ENCODE measurements around the gene HIPK2.

Gene HIPK2

DNA sequence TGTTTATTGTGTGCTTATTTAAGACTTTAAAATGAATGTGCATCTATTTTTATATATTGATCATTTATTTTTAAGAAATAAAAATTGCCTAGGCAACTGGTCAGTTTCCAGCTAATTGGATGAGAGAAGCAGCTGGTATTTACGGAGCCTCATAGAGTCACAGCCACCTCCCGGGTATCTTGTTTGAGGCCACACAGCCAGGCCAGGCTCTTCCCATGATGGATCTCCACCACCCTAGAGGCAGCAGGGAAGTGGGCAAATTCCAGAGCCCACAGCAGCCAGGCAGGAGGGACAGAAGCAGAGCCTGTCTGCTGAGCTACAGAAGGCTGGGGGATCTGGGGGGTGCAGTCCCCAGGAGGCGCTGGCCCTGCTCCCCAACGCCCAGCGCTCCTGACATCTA, 192.8 kb downstream of the HIPK2 start:
- DNase-seq, result no peak

DNA sequence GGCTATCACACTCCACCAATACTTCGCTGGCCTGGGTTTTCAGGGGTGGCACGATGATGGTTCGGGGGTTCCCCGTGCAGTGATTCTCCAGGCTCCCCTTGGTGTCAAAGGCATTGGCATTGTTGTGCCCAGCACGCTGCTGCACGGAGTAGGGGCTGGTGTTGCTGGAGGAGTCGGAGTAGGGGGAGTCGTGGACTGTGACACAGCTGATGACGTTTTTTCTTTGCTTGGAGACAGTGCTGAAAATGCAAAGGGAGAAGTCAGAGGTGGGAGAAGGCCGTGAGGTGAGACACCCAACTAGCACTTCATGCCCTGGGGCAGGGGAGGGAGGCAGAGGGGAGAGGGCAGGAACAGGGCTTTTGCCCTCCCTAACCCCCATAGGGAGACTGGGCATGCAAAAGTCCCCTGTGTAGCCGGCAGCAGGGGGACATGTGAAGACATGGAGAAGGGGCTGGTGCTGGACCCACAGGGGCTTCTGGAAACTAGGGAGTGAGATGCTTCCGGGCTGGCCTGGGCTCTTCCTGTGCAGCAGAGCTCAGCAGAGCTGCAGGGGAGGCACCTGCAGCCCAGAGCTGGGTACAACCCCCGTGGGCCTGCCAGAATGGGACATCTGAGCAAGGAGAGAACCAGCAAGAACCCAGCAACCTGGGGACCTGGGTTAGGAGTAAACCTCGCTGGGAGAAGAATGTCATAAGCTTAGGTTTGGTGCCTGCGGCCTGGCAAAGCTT, 193.8 kb downstream of the HIPK2 start:
- no peak for DNase-seq

DNA sequence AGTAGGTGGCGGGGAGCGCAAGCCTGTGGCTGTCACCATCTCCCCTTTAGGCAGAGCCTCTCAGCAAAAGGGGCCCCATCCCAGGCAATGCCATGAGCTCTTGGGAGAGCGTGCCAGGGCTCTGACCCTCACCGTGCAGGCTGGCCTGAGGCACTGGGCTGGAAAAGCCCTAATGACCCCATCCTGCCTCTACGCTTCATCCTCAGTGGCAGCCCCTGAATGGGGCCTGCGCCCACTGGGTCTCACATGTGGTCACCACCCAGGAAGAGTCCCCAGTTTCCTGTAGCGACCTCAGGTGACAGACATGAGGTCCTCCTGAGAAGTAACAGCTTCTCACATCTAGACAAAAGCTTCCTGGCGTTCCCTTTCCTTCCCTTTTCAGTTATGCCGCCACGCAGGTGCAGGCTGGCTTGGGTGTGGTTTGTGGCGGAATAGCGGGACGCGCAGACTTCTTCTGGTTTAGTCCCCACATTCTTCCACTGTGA, 195.1 kb downstream of the HIPK2 start:
- no peak for DNase-seq

DNA sequence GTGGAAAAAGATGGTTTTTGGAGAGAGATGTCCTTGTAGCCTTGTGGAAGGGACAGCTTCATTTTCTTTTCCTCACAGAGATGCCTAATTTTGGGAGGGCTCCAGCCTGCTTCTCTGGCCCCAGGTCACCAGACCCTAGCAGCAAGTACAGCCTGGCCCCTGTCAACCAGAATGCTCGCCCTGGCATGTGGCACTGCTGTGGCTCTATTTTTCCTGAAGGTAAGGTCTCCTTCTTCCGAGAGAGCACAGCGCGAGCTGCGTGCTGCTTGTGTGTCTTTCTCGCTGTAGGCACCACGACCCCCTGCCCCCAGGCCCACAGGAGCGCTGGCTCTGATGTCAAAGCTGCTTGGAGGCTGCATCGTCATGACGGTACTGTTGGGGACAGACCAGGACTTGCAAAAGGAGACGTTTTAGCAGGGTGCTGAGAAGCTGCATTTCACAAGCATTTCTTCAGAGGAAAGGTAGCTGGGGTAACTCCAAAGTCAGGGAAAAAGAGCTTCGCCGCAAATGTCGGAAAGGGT, 195.6 kb downstream of the HIPK2 start:
- DNase-seq, result no peak

DNA sequence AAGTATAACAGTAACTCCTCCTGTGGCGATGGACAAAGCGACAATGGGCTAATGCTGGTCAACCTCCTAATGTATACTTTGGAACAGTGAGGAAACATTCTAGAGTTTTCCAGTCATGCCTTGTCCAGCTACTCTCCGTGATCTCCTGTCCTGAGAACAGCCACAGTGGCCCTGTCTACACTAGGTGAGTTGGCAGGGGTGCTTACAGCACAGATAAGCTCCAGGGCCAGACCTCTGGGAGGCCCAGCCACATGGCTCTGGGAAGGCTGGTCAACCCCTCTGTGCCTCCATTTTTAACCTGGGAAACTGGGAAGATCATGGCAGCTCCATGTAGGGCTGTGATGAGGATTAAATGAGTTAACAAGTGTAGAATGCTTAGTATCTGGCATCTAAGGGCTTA, 197.4 kb downstream of the HIPK2 start:
- no peak for DNase-seq

DNA sequence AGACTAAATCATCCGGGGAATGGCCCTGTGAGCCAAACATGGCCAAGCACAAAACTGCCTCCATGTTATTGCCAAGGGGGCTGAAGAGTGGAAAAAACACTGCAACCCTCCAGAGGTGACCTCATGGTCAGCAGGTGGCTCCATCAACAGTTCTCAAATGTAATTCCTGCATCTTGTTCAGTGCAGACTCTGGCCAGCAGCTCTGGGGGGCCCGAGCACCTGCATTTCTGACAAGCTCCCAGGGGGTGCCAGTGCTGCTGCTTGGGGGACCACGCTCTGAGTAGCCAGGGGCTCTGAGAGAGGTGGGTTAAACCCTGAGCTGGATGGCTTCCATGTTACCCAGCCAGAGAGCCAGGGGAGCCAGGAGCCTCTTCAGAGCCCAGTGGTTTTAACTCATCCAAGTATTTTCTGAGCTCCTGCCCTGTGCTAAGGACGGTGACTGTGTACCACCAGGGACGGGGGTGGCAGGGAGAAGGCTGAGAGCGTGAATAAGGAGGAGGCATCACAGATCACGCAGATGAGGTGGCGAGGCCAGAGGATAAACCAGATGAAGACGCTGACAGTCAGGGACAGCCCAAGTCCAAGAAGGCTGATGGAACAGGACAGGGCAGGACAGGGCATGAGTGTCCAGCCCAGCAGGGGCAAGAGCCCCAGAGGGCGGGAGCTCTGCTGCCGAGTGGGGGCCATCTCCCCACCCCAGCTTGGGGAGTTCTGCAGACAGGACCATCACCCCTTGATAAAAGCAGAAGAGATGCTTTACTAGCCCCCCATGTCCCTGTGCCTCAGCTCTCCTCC, 201.4 kb downstream of the HIPK2 start:
- no peak for DNase-seq

DNA sequence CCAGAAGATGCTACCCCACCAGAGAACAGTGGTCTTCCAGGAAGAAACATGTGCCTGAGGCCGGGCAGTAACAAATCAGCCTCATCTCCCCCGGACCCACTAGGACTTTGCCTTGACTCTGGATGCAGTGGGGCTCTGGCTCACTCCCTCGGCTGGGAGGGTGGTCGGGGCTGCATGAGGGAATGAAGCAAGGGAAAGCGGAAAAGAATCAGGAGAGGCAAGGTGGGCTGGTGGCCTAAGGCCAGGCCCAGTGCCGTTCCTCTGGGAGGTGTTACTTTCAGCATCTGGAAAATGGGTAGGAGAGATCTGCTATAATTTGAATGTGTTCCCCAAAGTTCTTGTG, 202.5 kb downstream of the HIPK2 start:
- DNase-seq, result no peak

DNA sequence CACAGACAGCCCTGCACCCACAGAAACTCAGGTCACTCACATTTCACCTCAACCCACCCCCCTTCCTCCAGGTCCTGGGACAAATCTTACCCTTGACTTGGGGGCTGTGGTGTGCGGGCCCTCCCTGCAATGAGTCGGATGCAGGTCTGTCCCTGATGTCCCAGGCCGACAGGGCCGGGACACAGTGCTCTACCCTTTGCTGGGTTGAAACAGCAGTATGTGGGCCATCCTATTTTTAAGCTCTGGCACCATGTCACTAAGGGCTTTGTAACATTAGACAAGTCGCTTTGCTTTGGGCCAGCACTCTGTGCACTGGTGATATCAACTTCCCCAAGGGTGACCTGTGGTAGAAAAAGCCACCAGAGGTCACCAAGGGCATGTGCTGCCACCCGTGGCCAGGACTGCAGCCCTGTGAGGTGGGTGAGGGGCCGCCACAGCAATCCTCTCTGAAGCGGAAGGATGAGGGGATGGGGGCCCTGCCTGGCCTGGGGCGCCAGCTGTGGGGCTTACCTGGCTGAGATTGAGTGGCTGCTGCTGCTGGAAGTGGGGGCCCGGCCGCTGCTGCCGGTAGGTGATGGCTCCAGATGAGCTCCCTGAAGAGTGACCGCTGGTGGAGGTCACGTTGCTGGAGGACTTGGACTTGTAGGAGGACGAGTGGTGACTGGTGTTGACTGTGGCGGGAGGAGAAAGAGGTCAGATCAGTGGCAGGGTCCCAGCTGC, 203.0 kb downstream of the HIPK2 start:
- DNase-seq, result no peak

DNA sequence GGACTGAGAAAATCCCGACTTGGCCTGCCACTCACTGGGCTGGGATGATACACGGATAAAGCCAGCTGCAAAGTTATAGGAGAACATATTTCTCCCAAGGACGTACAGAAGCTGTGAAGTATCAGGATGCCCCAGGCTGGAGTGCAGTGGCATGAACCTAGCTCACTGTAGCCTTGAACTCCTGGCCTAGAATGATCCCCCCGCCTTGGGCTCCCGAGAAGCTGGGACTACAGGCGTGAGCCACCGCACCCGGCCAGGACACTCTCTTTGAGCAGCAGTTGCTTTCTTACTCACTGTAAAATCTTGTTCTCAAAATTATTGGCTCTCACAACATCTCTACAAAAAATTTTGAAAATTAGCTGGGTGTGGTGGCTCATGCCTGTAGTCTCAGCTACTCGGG, 203.9 kb downstream of the HIPK2 start:
- no peak for DNase-seq

DNA sequence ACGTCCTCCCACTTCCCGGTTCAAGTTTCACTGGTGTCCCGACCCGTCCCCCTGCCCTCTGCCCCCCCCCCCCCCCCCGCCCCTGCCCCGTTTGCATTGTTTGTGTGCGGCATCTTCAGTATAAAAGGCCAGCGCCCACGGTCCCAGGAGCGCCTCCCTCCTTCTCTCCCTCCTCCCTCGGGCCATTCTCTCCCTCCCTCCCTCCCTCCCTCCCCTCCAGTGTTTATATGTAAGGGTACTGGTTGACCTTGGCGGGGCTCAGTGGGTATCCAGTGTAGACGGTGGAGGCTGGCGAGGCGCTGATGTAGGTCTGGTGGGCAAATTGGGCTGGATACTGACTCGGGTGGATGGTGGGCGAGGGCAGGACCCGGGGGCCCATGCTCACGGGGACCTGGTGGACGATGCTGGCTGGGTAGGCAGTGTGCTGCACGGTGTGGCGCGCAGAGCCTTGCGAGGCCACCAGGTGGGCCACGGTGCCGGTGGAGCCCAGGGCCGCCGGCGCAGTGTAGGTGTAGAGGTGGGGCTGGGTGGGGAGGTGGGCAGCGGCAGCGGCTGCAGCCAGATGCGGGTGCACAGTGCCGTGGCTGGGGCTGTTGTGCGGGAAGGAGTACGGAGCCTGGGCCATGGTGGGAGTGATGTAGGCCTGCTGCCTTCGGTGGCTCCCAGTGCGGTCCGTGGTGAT, 205.0 kb downstream of the HIPK2 start:
- DNase-seq, result no peak

DNA sequence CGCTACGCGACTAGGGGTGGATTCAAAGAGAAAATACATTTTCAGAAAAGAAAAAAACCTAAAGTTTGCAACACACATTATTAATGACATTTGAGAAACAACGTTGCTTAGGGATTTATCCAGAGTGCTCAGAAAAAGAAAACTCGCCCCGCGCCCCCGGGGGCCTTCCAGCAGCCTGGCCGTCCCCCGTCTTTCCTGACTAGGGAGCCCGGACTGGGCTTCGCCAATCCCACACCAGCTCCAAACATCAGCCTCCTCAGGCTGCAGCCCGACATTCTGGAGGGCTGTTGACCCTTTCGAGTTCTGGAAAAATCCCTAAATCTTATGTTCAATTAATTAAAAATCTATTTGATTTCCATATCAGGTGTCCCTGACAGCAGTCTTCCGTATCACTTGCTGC, 205.7 kb downstream of the HIPK2 start:
- DNase-seq, result no peak

DNA sequence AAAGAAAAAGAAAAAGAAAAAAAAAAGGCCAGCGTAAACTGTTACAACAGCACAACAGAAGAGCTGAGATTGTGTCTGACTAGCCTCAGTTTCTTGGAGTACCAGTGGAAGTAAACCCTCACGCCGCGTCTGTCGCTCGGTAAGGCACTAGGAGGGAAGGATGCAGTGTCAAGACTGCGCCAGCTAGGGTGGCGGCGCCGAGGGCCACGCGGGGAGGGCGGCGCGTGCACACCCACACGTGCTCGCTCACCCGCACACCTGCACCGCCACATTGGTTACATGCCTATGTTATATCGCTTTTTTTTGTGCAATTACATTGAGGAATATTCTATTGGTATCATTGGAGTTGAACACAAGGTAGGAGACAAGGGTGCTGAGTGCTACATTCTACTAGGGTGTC, 206.1 kb downstream of the HIPK2 start:
- no peak for DNase-seq

DNA sequence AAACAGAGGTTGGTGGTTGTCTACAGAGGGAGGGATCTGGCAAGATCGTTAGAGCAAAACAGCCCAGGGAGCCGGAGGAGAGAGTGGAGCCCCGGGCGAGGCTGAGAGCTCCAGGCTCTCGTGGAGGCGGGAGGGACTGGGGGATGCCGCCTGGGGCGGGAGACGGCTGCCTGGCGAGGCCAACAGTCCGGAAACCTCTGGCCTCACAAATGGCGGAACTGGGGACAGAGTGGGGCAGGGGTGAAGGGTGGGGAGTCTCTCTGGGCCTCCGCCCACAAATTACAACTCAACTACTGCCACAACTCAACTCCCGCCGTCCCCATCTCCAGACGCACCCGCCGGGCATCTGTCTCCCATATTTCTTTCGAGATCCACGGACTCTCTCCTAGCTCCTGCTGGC, 206.6 kb downstream of the HIPK2 start:
- DNase-seq, result no peak

DNA sequence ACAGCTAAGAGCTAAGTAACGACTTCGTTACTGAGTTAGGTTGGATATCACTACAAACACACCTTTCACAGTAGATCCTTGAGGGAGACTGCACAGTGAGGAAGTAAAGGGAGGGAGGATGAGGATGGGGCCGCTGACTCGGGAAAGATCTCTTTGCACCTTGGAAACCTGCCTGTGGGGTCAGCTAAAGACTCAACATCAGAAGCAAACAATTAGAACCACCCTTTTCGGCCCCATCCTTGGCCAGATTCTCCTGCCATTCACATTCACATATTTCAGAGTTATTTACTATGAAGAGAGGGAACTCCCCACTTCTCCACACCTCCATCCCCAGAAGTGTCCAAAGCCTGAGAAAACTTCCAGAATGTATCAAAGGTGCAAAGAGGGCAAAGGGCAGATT, 207.2 kb downstream of the HIPK2 start:
- DNase-seq, result no peak

DNA sequence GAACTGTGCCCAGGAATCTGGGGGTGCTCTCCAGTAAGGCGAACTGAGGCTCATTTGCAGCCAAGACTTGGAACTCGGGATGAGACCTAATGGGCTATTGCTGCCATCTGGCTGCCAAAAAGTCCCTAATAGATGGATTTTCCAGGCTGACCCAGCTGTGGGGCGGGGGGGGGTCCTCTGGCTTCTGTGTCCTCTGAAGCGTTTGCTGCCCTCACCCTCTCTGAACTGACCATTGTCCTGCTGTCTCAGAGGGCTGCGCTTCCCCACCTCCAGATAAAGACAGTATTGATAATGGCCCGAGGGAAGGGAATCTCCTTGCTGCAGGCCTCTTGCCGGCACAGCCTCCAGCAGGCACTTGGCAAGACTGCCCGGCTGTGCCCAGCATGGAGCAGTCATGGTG, 207.7 kb downstream of the HIPK2 start:
- no peak for DNase-seq

DNA sequence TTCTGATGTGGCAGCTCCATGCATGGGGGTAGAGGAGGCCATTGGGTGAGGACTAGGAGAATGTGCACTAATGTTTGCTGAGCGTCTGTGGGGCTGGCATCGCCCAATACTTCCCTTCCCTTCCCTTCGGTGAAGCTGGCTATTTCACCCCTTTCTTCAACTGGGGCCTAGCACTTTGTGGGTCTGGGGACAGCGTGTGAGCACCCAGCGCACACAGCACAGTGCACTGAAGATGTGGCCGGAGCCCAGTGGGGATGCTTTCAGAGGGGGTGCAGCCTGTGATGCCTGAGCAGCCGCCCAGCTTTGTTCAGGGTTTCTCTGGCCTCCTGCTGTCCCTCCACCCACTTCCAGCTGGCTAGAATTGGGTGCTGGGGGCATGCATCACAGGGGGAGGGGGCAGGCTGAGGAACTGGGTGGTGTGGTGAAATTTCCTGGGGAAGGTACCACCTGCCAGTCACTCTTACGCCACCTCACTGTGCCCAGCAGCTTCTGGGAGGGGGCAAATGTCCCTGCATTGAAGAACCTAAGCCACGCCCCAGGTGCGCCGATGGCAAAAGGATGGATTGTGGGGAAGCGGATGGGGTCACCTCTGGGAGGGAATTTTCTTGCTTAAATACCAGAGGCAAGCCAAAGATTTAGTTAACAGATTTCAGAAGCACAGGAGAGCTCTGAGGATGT, 208.8 kb downstream of the HIPK2 start:
- DNase-seq, result no peak

DNA sequence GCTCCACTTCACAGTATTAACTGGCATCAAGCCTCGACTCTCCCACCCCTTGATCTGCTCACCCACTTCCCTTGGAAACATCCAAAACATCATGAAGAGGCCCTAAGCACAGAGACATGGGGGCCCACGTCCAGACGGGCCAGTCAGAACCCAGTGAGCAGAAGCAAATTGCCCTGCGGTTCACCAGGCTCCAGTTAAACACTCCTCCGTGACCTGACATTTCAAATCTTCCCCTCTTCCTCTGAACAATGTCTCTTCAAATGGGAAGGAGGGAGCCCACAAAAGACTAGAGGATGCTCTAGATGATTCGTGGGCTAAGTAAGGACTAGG, 209.5 kb downstream of the HIPK2 start:
- DNase-seq, result no peak

DNA sequence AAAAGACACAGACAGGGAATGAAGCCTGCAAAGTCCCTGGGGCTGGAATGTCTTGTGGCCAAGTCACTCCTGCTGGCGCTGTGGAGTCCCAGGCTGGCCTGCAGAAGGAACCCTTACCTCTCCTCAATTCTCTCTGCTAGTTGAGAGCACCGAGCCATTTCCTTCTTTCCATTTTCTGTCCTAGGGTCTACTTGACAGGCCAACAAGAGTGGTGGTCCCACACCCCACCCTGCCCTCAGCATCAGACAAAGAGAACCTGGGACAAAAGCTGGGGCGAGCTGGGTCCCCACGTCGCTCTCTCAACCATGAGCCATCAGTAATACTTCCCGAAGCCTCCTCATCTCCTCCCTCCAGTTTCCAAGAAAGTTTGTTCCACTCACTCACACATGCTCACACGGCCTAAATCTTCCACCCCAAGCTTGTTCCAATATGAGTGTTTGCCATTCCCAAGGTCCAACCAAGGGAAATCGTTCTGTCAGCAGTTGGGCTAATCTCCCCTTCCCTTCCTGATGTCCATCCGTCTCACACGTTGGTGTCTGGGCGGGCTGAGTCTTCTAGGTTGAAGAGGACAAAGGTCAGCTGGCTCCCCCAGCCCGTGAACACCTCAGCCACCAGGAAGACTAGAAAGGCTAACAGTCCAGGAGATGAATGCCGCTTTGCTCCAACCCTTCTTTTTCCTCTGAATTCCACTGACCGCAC, 210.0 kb downstream of the HIPK2 start:
- no peak for DNase-seq

DNA sequence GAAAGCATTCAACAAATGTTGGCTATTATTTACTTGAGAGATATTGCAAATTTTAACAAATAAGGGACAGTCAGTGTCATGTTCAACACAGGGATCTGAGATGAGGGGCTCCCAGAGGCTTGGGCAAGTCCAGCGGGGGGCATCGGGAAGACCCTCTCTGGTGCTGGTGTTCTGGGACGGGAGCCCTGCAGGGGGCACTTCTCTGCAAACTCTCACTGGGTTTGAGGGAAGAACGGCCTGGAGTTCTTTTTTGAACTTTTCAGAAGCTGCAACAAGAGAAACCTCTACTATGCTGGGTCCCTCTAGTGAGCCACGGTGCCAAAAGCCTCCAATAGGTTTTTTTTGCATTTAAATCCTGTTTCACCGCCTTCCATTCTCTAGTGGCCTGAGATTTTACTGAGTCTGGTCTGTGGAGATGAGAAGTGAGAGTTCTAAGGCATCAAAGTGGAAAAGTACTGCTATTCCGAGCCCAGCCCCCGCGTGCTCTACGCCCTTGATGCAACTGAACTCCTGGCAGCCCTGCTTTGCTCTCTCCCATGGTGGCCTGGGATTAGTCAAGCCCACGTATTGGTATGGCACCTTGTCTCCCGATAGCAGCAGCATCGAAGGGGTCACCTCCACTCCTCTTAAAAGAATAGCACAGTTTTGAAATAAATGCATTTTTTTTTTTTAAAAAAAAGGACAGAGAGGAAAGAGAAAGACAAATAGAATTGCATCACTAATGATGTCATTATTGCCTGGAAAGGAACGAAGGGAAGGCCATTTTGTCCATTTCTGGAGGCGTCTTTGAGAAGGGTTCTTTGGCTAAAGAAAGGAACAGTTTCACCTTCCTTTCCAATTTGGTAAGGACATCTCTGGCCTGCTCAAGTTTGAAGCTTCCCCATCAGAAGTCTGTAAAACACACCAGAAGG, 210.8 kb downstream of the HIPK2 start:
- DNase-seq, result no peak

DNA sequence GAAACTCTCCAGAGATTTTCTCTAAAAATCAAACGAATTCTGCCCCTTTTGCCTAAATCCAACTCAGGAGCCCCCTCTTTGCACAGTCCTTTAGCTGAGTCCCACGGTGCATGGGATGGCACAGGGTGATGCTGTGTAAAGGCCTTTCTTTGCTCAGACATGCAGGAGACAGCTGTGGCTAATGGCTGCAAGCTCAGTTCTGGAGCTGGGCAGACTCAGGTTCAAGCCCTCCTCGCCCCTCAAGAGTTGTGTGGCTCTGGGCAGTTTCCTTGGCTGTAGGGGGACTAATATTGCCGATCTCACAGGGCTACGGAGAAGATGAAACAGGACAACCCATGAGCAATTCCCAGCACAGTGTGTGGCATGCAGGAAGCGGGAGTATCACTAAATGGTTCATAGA, 211.7 kb downstream of the HIPK2 start:
- DNase-seq, result no peak

DNA sequence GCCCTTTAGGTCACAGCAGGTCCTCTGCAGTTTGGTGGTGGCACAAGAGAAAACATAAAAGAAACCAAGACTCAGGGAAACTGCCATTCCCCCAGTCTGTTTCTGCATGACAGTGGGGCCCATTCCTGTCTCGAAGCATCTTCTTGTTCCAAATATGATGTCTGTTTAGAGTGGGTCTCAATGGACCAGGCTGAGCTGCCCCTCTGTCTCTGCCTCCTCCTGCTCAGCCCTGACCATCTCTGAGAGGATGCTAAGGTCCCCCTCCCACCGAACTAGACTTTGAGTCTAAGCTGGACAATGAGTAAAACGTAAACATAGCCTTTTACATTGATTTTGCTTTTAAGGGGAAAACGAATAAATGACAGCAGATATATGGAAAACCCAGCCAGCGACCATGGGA, 213.9 kb downstream of the HIPK2 start:
- no peak for DNase-seq

Measured in fibroblast of skin of scalp (primary cell).